ENCODE data around the gene GSE1.
A peak's percentile ranks its signal among the peaks of the same experiment; 100 is the strongest.

Gene GSE1

GRCh38 chr16:85712801-85713200 is 99.7 kb downstream of the GSE1 start:
- DNase-seq (ENCODE audit: insufficient read length), result no peak
- no peak for FAIRE-seq
- TF ChIP-seq TAF1 (IDR thresholded peaks at IDR 0.05; ENCODE audit: borderline replicate concordance, low read depth, low read length), result no peak
- no peak for TF ChIP-seq POLR2A (IDR thresholded peaks at IDR 0.05; ENCODE audit: low read depth, low read length)
- TF ChIP-seq POLR2AphosphoS5 (IDR thresholded peaks at IDR 0.05; ENCODE audit: low read depth, low read length), result no peak

- no peak for FAIRE-seq
Measured at GRCh38 chr16:85715169-85716021, 102.3 kb downstream of the GSE1 start.

GRCh38 chr16:85716022-85716679 is 103.0 kb downstream of the GSE1 start:
- TF ChIP-seq TAF1 (IDR thresholded peaks at IDR 0.05; ENCODE audit: borderline replicate concordance, low read depth, low read length) (no peak), POLR2A (IDR thresholded peaks at IDR 0.05; ENCODE audit: low read depth, low read length) (no peak), POLR2AphosphoS5 (IDR thresholded peaks at IDR 0.05; ENCODE audit: low read depth, low read length) (no peak)
- FAIRE-seq, result no peak
- no peak for DNase-seq (ENCODE audit: insufficient read length)

More at GRCh38 chr16:85715169-85716021, 102.3 kb downstream of the GSE1 start:
- TF ChIP-seq TAF1 (IDR thresholded peaks at IDR 0.05; ENCODE audit: borderline replicate concordance, low read depth, low read length), result no peak
- TF ChIP-seq POLR2AphosphoS5 (IDR thresholded peaks at IDR 0.05; ENCODE audit: low read depth, low read length), result no peak
- no peak for TF ChIP-seq POLR2A (IDR thresholded peaks at IDR 0.05; ENCODE audit: low read depth, low read length)
- no peak for DNase-seq (ENCODE audit: insufficient read length)

- no peak for TF ChIP-seq TAF1 (IDR thresholded peaks at IDR 0.05; ENCODE audit: borderline replicate concordance, low read depth, low read length)
- no peak for TF ChIP-seq POLR2A (IDR thresholded peaks at IDR 0.05; ENCODE audit: low read depth, low read length)
- no peak for TF ChIP-seq POLR2AphosphoS5 (IDR thresholded peaks at IDR 0.05; ENCODE audit: low read depth, low read length)
- FAIRE-seq, result no peak
- no peak for DNase-seq (ENCODE audit: insufficient read length)
Measured at GRCh38 chr16:85716680-85717038, 103.5 kb downstream of the GSE1 start.

- no peak for TF ChIP-seq POLR2A (IDR thresholded peaks at IDR 0.05; ENCODE audit: low read depth, low read length)
- TF ChIP-seq TAF1 (IDR thresholded peaks at IDR 0.05; ENCODE audit: borderline replicate concordance, low read depth, low read length), result no peak
- no peak for TF ChIP-seq POLR2AphosphoS5 (IDR thresholded peaks at IDR 0.05; ENCODE audit: low read depth, low read length)
- peak; percentile 82 for DNase-seq (ENCODE audit: insufficient read length)
- peak; percentile 64 for FAIRE-seq
Measured at GRCh38 chr16:85717393-85718152, 104.5 kb downstream of the GSE1 start.

GRCh38 chr16:85718153-85718477 is 105.0 kb downstream of the GSE1 start:
- TF ChIP-seq POLR2A (IDR thresholded peaks at IDR 0.05; ENCODE audit: low read depth, low read length), result no peak
- no peak for TF ChIP-seq POLR2AphosphoS5 (IDR thresholded peaks at IDR 0.05; ENCODE audit: low read depth, low read length)
- TF ChIP-seq TAF1 (IDR thresholded peaks at IDR 0.05; ENCODE audit: borderline replicate concordance, low read depth, low read length), result no peak
- FAIRE-seq (no peak), DNase-seq (ENCODE audit: insufficient read length) (no peak)

GRCh38 chr16:85718682-85719081 is 105.6 kb downstream of the GSE1 start:
- no peak for FAIRE-seq
- no peak for TF ChIP-seq TAF1 (IDR thresholded peaks at IDR 0.05; ENCODE audit: borderline replicate concordance, low read depth, low read length)
- TF ChIP-seq POLR2A (IDR thresholded peaks at IDR 0.05; ENCODE audit: low read depth, low read length), result no peak
- no peak for TF ChIP-seq POLR2AphosphoS5 (IDR thresholded peaks at IDR 0.05; ENCODE audit: low read depth, low read length)
- DNase-seq (ENCODE audit: insufficient read length), result no peak

GRCh38 chr16:85719605-85720301 is 106.6 kb downstream of the GSE1 start:
- no peak for TF ChIP-seq POLR2AphosphoS5 (IDR thresholded peaks at IDR 0.05; ENCODE audit: low read depth, low read length)
- TF ChIP-seq POLR2A (IDR thresholded peaks at IDR 0.05; ENCODE audit: low read depth, low read length), result no peak
- no peak for TF ChIP-seq TAF1 (IDR thresholded peaks at IDR 0.05; ENCODE audit: borderline replicate concordance, low read depth, low read length)
- no peak for FAIRE-seq
- DNase-seq (ENCODE audit: insufficient read length), result no peak

- no peak for DNase-seq (ENCODE audit: insufficient read length)
- FAIRE-seq, result no peak
- no peak for TF ChIP-seq POLR2A (IDR thresholded peaks at IDR 0.05; ENCODE audit: low read depth, low read length)
- TF ChIP-seq POLR2AphosphoS5 (IDR thresholded peaks at IDR 0.05; ENCODE audit: low read depth, low read length), result no peak
- no peak for TF ChIP-seq TAF1 (IDR thresholded peaks at IDR 0.05; ENCODE audit: borderline replicate concordance, low read depth, low read length)
Measured at GRCh38 chr16:85720302-85720637, 107.1 kb downstream of the GSE1 start.

- FAIRE-seq, result no peak
- TF ChIP-seq TAF1 (IDR thresholded peaks at IDR 0.05; ENCODE audit: borderline replicate concordance, low read depth, low read length) (no peak), POLR2AphosphoS5 (IDR thresholded peaks at IDR 0.05; ENCODE audit: low read depth, low read length) (no peak), POLR2A (IDR thresholded peaks at IDR 0.05; ENCODE audit: low read depth, low read length) (no peak)
- no peak for DNase-seq (ENCODE audit: insufficient read length)
Measured at GRCh38 chr16:85722128-85722893, 109.2 kb downstream of the GSE1 start.

Measured in GM12892 (cell line).